ENCODE results near the gene TFEC.

- no peak for TF ChIP-seq CTCF (IDR thresholded peaks at IDR 0.05; ENCODE audit: poor library complexity)
- TF ChIP-seq EZH2 (IDR thresholded peaks at IDR 0.05; ENCODE audit: borderline replicate concordance), result no peak
- TF ChIP-seq EZH2phosphoT487 (IDR thresholded peaks at IDR 0.05; ENCODE audit: low read depth, severe bottlenecking, unreplicated experiment), result no peak
Observed at GRCh38 chr7:115889669-115889984, 140.9 kb downstream of the TFEC start.

All from hepatocyte (in vitro differentiated cells).